22Rv1 (cell line): ENCODE data around the gene ATP5F1E.

ENCODE experiments used
- H3K27ac ChIP-seq: fragments of 450-650 bp; 2 replicates; pipeline ENCODE4 v1.5.1; 2017
- CTCF ChIP-seq: fragments of 450-650 bp; IDR thresholded peaks from 2 replicates; pipeline ENCODE4 v1.5.1; 2017; ENCODE audit warnings: mild to moderate bottlenecking
- ZFX ChIP-seq: fragments of 450-650 bp; IDR thresholded peaks from 2 replicates; pipeline ENCODE4 v1.6.1; 2017; ENCODE audit warnings: antibody characterized with exemption, borderline replicate concordance

Gene ATP5F1E

GRCh38 chr20:59020938-59021551 is 11.1 kb downstream of the ATP5F1E start:
- TF ChIP-seq ZFX, result no peak
- no peak for TF ChIP-seq CTCF
- H3K27ac ChIP-seq, result no peak overlapping the region

GRCh38 chr20:59019217-59019616 is 12.9 kb downstream of the ATP5F1E start, which contains the start of gene TUBB1:
Gene TUBB1 (plus strand): TSS chr20:59019429. CDS start chr20:59019523, 94 bp downstream.
- no peak within 1 kb of the TSS for H3K27ac ChIP-seq
- TF ChIP-seq ZFX, result no peak
- TF ChIP-seq CTCF, result no peak

- H3K27ac ChIP-seq, result no peak overlapping the region
- TF ChIP-seq ZFX (no peak), CTCF (no peak)
Observed at GRCh38 chr20:59018817-59019216, 13.3 kb downstream of the ATP5F1E start.

GRCh38 chr20:59017493-59018231 is 14.5 kb downstream of the ATP5F1E start:
- H3K27ac ChIP-seq, result no peak overlapping the region

GRCh38 chr20:59016795-59017492 is 15.2 kb downstream of the ATP5F1E start:
- no peak for TF ChIP-seq ZFX
- TF ChIP-seq CTCF, result no peak
- no peak overlapping the region for H3K27ac ChIP-seq

More at GRCh38 chr20:59017493-59018231, 14.5 kb downstream of the ATP5F1E start:
- no peak for TF ChIP-seq CTCF
- TF ChIP-seq ZFX, result no peak

GRCh38 chr20:59015812-59016711 is 16.1 kb downstream of the ATP5F1E start:
- no peak overlapping the region for H3K27ac ChIP-seq
- TF ChIP-seq ZFX (no peak), CTCF (no peak)
